PC-3 (cell line): ENCODE measurements around the gene AXIN2.

Experiments
- CTCF ChIP-seq: fragments of 300-600 bp; sonication (generic); conservative IDR thresholded peaks from 2 replicates; pipeline ENCODE4 v1.5.1; 2017; ENCODE audit warnings: antibody characterized with exemption, low read depth, mild to moderate bottlenecking, low read length
- EZH2 ChIP-seq: fragments of 300-600 bp; sonication (generic); IDR thresholded peaks from one replicate; pipeline ENCODE4 v1.6.1; 2017; ENCODE audit warnings: antibody characterized with exemption, mild to moderate bottlenecking, low read length; ENCODE audit not compliant: unreplicated experiment
- EZH2phosphoT487 ChIP-seq: fragments of 300-600 bp; sonication (generic); IDR thresholded peaks from 2 replicates; pipeline ENCODE4 v1.6.1; 2018; ENCODE audit warnings: mild to moderate bottlenecking, antibody characterized with exemption, low read length, borderline replicate concordance

GRCh38 chr17:65533056-65533745 lies 28.2 kb downstream of the AXIN2 start:
- TF ChIP-seq CTCF, result no peak
- no peak for TF ChIP-seq EZH2
- TF ChIP-seq EZH2phosphoT487, result no peak
